Bronchial epithelial cell (primary cell): ENCODE results near the gene SLC45A1. TPM values are rescaled to one million over a fixed set of nuclear protein-coding genes. Genes with fewer than 3 reads are reported as not detected.

ENCODE experiments used
- DNase-seq: peaks from one replicate; pipeline ENCODE4 v3.0.0-alpha.2; 2010; ENCODE audit warnings: low read depth
- FAIRE-seq: peaks from 2 replicates; lab custom pipeline; 2011; peaks lifted over from hg19 to GRCh38; lab: Jason Lieb, UNC
- H3K27me3 ChIP-seq: 2 replicates; pipeline ENCODE4 v1.5.1; 2011; ENCODE audit warnings: low read length; ENCODE audit not compliant: control insufficient read depth, insufficient read depth
- H3K36me3 ChIP-seq: 2 replicates; pipeline ENCODE4 v1.5.1; 2011; ENCODE audit warnings: low read length; ENCODE audit not compliant: control insufficient read depth, insufficient read depth
- H3K4me3 ChIP-seq: 2 replicates; pipeline ENCODE4 v1.5.1; 2011; ENCODE audit warnings: mild to moderate bottlenecking, low read depth, low read length, control low read depth
- total RNA-seq: library from RNA; depleted of rRNA; stranded (reverse); fragments of >200 nt; gene quantifications from 2 replicates; pipeline ENCODE4 v1.2.1, GENCODE V29; 2014
- TF ChIP-seq, protein P1 (sequence below): IDR thresholded peaks from 2 replicates; pipeline ENCODE4 v1.5.1; 2011; ENCODE audit warnings: mild to moderate bottlenecking, moderate library complexity, low read length, control low read depth, inconsistent platforms; ENCODE audit not compliant: insufficient read depth, severe bottlenecking

SLC45A1 gene
- total RNA-seq, 1 donor from 2014 or later, result 0.26 TPM

- no peak overlapping the region for H3K4me3 ChIP-seq
- H3K27me3 ChIP-seq, result no peaks in the 10 kb centered on the region
- FAIRE-seq (no peak), DNase-seq (no peak)
- H3K36me3 ChIP-seq, result peaks cover 35% of the 10 kb centered on the region
- TF ChIP-seq, protein P1, sequence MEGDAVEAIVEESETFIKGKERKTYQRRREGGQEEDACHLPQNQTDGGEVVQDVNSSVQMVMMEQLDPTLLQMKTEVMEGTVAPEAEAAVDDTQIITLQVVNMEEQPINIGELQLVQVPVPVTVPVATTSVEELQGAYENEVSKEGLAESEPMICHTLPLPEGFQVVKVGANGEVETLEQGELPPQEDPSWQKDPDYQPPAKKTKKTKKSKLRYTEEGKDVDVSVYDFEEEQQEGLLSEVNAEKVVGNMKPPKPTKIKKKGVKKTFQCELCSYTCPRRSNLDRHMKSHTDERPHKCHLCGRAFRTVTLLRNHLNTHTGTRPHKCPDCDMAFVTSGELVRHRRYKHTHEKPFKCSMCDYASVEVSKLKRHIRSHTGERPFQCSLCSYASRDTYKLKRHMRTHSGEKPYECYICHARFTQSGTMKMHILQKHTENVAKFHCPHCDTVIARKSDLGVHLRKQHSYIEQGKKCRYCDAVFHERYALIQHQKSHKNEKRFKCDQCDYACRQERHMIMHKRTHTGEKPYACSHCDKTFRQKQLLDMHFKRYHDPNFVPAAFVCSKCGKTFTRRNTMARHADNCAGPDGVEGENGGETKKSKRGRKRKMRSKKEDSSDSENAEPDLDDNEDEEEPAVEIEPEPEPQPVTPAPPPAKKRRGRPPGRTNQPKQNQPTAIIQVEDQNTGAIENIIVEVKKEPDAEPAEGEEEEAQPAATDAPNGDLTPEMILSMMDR, result no peak
Observed at GRCh38 chr1:8358897-8359616, 41.1 kb downstream of the SLC45A1 start.

DNA sequence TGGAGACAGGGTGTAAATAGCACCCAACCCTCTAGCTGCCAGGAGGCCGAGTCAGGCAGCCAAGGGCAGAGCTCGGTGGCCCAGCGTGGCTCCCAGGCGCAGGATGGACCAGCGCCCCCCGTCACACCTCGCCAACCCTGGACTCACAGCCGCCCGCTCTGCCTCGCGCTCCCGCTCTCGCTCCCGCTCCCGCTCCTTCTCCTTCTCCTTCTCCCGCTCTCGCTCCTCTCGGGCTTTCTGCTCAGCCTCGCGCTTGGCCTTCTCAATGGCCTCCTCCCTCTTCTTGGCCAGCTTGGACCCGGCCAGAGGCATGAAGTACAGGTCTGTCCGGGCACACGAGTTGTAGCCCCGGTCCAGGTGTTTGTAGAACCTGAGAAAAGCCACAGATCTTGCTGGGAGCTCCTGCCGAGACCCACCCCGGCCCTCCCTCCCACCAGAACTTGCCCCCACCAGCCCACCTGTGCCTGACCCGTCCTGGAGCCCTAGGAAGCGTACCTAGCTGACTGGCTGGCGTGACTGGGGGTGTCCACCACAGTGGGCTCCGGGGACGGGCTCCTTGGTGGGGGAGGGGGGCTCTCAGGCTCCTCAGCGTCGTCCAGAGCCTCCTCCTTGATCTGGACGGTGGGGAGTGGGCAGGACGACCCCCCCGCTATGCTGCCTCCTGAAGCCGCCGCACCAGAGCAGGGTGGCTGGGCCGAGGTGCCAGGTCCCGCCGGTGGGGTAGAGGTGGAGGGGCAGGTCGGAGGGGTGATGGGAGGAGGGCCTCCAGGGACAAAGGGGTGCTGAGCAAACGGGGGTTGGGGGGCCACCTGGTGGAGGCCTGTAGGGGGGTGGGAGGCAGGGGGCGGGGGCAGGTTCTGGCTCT is 41.9 kb downstream of the SLC45A1 start:
- DNase-seq (no peak), FAIRE-seq (no peak)
- TF ChIP-seq, protein P1, result no peak
- Histone ChIP-seq H3K36me3 (peaks cover 35% of the 10 kb centered on the region), H3K4me3 (no peak overlapping the region), H3K27me3 (no peaks in the 10 kb centered on the region)

DNA sequence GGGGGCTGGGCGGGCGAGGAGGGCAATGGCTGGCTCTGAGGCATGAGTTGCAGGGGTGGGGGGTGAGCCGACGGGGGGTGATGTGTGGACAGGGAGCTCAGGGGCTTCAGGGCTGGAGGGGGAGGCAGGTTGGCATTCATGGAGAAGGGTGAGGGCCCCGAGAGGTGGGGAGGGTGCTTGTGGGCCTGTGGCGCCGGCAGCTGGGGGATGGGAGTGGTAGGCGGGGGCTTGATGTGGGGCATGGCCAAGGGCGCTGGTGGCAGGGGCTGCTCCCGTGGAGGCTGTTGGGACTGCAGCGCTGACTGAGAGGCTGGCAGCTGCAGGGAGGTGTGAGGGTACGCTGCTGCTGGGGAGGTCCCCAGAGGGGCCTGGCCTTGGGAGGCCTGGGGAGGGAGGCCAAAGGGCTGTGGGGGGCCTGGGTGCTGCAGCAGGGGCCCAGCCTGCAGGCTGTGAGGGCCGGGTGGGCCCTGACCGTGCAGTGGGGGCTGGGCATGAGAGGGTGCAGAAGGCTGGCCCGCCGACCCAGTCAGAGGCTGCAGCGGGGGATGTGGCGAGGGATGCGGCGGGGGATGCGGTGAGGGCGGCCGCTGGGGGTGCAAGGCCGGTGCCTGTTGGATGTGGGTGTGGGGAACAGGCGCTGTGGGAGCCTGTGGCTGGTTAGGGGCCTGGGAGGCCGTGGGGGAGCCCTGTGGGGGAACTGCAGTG is 42.7 kb downstream of the SLC45A1 start:
- H3K27me3 ChIP-seq, result no peaks in the 10 kb centered on the region
- TF ChIP-seq, protein P1, result no peak
- H3K36me3 ChIP-seq, result peaks cover 34% of the 10 kb centered on the region
- no peak for DNase-seq
- H3K4me3 ChIP-seq, result no peak overlapping the region
- no peak for FAIRE-seq

- Histone ChIP-seq H3K4me3 (no peak overlapping the region), H3K36me3 (peaks cover 35% of the 10 kb centered on the region), H3K27me3 (no peaks in the 10 kb centered on the region)
- TF ChIP-seq, protein P1, result no peak
- DNase-seq (no peak), FAIRE-seq (no peak)
Observed at GRCh38 chr1:8361198-8361849, 43.4 kb downstream of the SLC45A1 start.

GRCh38 chr1:8362701-8363101 is 44.8 kb downstream of the SLC45A1 start:
- DNase-seq (no peak), FAIRE-seq (no peak)
- Histone ChIP-seq H3K4me3 (no peak overlapping the region), H3K27me3 (no peaks in the 10 kb centered on the region), H3K36me3 (peaks cover 29% of the 10 kb centered on the region)
- TF ChIP-seq, protein P1, result no peak
